HS-27A (cell line): ENCODE measurements around the gene PBOV1.

Source experiments
- DNase-seq: peaks from one replicate; pipeline ENCODE4 v3.0.0-alpha.2; 2012; ENCODE audit warnings: low read depth, missing footprints

PBOV1 gene

DNA sequence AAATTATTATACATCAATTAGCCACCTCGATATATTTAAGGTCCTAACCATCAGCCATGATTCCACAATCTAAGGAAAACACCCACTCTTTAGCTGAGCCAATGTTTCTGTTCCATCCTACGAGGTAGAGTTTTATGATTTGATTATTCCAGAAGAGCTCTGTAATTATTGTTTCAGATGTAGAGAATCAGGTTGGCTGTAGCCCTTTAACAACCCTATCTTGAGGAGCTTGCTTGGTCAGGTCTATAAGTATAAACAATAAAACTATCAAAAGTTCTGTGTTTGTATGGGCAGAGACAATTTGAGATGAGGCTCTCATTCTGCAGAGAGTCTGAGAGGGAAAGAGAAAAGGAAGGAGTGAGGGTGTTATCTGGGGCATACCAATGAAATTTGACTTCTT is at the start of gene PBOV1:
Gene PBOV1 (minus strand): TSS at position 43 of the 400 bp plus-strand sequence. CDS start 96 bp downstream, outside the sequence.
- DNase-seq: no peak

DNA sequence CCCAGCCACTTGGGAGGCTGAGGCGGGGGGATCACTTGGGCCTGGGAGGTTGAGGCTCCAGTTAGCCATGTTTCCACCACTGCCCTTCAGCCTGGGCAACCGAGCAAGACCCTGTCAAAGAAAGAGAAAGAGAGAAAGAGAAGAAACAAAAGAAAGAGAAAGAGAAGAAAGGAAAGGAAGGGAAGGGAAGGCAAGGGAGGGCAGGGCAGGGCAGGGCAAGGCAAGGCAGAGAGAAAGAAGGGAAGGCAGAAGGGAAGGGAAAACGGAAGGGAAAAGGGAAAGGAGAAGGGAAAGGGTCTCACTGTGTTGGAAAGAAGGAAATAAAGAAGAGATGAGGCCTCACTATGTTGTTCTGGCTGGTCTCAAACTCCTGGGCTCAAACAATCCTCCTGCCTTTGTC is 47.8 kb upstream of the PBOV1 start:
- no peak for DNase-seq

DNA sequence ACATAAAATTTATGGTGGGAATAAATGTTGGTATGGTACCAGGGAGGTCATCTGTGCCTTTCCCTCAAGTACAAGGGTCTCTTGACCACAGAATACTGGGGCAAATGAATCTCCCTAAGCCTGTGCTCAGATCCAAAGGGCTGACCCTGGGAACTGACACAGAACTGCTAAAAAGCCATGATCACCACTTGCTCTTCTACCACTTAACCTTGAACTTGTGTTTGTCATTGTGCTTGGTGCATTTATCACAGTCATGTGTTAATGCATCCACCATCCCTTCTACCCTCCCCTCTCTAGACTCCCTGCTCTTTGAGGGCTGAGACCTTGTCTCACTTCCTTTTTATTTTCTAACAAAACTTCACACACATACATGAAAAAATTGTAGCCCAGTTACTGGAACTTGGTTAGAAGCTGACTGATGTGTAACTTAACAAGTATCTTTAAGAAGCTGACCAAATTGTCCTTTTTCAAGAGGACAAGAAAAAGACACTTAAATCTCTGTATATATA is 46.1 kb upstream of the PBOV1 start:
- no peak for DNase-seq

DNA sequence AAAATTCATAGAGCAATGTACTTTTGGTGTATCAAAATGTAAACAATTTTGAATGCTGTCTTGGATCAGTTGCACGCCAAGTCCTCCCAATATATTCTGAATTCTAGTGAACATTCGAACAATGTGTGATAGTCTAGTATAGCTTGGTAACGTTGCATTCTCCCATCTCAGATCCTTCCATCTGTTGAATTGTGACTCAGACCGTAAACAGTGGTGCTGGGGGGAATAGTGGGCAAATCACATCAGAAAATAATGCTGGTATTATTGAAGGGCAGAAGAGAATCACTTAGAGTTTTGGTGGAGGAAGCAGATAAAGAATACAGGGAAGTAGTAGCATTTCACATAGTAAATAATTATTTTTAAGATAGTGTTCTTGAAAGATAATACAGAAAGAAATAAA is 45.7 kb upstream of the PBOV1 start:
- no peak for DNase-seq

DNA sequence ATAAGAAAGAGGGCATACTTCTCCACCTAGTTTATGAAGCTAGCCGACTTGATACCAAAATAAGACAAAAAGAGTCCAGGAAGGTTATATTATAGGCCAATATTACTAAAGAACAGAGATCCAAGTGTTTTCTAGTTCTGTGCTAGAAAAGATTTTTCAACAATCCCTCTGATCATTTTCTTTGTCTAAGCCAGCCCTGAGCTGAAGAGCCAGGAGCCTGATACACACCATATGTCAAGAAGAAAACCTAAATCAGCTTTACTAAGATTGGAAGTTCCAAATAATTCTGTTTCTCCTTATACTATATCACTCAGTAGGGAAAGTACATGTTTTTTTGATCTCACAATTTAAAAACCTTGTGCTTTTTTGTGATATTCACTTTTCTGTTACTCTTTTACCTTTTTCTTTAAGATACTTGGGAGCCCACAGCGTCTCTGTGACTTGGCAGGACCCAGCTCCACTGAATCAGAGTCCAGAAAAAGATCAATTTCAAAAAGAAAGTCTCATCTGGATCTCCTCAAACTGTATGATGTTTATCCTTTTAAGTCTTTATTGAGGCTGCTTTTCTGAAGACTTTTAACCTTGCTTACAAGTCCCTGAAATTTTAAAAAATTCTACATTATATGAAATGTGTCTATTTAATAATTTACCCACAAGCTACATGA is 43.0 kb upstream of the PBOV1 start:
- DNase-seq: no peak

DNA sequence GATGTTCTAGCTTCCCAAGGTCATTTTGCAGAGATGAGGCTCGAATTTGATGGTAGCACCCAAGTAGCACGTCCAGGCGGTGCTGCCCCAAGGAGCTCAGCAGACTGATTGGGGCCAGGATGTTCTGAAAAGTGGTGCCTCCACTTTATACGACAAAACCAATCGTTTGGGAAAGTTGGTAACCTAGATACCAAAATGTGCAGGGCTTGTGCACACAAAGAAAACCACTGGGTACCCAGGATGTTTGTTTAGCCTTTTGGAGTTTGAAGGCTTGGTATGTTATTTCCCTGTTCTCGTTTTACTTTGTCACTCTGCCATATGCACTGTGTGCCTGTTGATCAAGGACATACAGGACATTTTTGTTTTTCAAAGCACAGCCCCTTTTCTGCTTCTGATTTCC is 40.7 kb upstream of the PBOV1 start:
- DNase-seq: no peak

DNA sequence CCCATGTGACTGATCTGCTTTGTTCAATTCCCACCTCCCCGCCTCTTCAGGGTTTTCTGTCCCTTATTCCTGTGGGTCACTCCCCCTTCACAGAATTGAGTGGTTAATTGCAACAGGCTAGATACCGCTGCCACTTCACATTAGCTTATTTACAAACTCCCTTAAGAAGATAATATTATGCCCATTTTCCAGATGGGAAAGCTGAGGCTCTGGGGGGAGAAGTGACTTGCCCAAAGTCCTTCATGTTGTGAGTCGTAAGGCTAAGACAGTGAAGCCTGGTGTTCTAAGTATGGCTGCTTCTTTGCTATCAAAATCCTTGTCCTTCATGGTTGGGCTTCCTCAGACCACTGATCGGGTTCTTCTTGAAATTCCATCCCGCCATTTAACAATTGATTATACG is 39.9 kb upstream of the PBOV1 start:
- no peak for DNase-seq

DNA sequence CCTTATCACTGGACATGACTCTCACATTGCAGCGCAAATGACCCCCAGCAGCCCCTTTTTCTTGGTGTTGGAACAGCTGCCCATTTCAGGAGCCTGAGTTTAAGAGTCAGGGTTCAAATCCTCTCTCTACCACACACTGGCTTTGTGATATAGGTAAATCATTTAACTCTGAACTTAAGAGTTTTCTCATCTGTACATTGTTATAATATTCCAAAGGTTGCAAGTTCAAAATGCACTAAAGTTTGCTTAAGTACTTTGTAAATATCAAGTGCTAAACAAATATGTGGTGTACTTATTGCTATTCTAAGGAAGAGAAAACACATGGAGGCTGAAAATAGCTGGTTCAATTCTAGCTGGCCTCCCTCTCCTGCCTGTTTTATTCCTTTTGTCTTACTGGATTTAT is 39.3 kb upstream of the PBOV1 start:
- no peak for DNase-seq

DNA sequence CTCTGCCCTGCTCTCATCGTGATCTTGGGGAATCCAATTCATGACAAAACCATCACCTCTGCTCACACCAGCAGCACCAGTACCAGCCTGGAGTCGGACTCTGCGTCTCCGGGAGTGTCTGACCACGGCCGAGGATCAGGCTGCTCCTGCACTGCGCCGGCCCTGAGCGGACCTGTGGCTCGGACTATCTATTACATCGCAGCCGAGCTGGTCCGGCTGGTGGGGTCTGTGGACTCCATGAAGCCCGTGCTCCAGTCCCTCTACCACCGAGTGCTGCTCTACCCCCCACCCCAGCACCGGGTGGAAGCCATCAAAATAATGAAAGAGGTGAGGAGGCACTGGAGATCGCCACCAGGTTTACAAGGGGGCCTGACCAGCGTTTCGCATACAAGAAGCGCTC is 37.2 kb upstream of the PBOV1 start:
- DNase-seq: no peak

DNA sequence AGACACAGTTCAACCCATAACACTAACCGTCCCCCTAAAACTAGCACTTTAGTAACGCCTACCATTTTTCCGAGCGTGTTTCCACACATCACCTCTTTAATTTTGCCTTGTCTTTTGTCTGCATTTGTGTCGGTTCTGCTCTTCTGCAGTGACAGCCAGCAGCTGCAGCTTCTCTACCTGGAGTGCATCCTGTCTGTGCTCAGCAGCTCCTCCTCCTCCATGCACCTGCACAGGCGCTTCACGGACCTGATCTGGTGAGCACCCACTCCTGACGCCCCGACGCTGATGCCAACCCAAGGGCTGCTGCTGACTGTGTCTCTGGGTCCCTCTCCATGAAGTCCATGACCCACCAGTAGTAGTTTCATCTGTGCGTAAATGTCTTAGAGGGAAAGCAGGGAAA is 35.4 kb upstream of the PBOV1 start:
- DNase-seq: no peak

DNA sequence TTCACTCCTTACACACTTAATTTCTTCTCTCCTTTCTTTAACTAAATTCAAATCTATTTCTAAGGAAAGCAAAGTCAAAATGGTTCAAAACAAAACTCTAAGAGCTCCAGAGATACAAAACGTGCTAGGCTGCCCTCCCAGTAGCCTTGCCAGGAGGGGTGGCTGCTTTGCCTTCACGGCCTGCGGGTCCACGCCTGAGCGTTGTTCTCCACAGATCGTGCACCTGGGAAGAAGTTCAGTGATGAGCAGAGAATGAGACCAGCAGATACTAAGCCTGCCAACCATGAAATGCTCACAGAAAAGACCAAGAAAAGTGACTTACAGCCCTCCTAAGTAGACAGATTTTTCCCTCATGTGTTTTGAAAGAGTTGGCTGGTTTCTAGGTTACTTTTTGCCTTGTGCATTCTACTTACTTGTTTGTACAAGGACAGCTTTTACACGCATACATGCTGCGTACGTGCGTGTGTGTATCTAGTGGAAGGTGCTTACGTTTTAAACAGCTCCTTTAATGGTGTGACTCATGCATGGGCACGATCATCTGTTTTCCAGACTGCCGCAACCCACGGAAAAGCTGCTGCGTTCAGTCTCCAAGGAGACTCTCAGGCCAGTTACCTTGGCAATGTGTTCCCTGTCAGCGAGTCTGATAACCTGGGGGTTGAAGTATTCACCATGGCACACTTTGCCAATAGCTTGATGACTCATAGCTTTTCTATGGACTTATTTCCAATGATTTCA is 32.4 kb upstream of the PBOV1 start:
- DNase-seq: no peak

DNA sequence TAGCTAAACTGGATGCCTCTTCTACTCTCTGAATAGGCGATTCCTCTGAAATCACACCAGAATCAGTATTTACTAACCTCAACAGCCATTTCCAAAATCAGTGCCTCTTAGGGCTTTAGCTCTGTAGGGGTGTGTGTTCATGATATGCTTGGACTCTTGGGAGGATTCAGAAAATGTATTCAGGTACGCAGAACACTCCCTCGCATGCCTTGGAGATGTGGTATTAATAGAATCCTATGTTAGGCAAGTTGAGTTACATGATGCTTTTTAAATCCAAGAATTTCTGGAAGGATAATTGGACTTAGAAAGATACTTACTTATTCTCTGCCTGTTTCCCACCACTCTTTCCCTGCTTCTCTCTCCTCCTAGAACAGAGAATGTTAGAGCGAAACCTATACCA is 31.8 kb upstream of the PBOV1 start:
- DNase-seq: no peak

DNA sequence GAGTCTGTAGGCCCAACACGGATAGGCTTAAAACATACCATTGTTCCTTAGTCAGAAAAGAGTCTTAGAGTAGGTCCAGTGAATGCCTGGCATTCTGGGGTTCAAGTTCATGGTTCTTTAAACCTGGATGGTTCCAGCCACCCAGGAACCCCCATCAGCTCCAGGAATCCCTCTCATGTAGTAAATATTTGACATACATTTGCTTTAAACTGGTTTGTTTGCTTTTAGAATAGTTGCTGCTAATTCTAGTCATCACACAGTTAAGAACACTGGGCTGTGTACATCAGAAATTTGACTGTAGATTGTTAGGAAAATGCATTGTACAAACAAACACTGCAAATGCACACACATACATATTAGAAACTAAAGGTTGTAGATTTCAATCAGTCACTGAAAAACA is 30.6 kb upstream of the PBOV1 start:
- no peak for DNase-seq

DNA sequence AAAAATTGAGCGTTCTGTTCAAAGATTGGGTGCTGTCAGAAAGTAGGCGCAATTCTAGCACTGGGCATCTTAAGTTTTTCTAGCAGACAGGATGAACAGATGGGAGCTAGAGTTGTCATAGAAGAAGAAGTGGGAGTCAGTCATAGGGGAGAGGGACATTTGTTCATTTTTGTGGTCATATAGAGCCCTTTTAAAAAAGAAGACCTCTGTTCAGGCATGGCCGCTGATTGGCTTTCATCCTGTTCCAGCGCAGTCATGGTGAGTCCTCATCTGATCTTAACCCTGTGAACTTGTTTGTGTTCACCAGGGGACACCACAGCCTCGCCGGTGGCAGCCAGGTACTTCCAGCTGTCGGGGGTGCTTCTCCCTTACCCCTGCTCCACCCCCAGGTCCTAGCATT is 29.7 kb upstream of the PBOV1 start:
- no peak for DNase-seq

DNA sequence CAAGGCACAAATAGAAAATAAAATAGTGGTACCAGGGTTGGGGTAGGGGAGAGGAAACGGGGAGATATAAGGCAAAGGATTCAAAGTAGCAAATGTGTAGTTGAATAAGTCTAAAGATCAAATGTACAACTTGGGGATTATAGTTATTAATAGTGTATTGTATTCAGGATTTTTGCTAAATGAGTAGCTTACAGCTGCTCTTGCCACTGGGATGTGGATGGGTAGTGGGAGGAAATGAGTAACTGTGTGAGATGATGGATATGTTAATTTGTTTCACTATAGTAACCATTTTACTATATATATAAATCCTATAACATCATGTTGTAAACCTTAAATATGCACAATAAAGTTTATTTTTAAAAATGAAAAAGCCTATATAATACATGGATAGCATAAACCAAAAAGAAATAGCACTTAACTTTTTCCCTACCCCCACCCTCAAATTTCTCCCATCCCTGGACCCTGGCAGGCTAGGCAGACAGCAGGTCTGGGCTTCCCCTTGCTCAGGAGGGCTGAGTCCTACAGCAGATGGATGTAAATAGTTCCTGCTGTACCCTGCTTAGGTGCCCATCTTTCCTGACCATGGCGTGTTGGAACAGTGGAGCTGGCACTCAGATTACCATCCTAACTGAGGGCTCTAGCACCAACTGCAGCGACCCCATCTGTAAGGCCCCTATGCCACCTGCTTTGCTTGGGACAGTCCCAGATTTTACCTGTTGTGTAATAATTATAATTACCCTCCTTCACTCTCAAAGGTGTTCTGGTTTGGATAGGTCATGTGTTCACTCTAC is 28.6 kb upstream of the PBOV1 start:
- DNase-seq: no peak

DNA sequence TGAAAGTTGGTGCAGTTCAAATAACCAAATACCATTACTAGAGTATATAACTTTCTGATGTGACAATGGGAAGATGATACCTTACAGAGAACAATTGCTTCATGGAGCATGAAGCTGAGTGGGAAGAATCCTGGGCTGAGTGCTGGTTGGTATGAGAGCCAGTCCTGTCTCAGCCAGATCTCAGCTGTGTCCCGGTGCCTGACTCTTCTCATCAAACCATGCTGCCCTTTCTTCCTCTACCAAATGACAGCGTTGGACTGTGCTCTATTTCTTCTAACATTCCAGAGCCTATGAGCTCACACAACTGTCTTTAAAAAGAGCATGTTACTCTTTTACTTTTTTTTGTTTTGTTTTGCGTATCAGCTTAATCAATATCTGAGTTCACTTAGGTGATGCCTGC is 27.5 kb upstream of the PBOV1 start:
- no peak for DNase-seq

DNA sequence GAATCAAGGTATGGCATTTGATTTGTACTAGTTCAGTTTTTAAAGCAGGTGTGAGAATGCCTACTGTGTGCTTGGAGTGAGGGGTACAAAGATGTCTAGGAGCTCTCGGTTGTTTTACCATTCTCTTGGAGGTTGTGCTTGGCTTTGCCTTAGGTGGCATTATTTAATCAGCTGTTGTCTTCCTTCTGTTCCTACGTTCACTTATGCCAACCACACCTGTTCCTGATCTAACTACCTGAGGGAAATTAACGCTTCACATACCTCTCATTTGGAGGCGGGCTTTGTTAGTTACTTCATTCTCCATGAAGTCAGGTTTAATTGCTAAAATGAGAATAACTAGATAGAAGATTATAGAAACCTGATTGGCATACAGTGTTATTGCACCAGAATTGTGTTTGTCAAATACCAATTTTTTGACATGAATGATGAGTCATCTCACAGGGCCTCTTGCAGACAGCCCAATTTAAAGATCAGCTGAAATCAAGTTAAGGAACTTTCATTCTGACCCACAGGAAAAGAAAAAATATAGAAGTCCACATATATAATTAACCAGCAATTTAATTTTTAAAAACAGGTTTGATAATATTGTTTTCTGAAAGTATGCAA is 24.8 kb upstream of the PBOV1 start:
- DNase-seq: no peak

DNA sequence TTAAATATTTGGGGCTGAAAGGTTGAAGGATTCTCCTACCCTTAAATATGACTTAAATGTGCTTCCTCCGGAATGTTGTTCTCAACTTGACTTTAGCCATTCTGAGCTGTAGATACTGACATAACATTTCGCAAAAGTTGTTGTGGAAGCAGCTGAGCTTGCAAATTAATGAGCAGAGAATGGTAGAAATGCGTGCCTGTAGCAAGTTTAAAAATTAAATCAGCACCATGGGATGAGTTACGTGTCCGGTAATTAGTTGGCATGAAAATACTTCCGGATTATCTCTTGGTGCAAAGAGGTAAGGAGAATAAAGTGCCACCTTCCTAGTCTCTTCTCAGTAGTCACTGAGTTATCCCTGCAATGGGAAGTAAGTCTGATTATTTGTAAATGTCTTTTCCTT is 23.6 kb upstream of the PBOV1 start:
- DNase-seq: no peak

DNA sequence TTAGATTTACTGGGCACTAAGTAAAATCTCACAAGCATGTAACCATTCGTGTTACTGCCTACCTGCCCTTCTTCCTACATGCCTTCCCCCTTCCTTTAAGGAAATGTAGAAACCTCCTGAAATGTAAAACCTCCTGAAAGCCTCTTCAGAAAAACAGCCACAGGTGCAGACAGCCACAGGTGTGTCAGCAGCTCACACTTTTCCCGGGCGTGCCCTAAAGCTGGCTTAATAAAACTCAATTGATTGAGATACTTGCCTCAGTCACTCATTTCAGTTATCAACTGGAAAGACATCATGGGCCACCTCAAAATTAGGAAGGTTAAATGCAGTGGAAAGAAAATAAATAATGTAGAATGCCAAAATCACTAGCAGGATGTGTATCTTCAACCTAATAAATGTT is 23.1 kb upstream of the PBOV1 start:
- no peak for DNase-seq

DNA sequence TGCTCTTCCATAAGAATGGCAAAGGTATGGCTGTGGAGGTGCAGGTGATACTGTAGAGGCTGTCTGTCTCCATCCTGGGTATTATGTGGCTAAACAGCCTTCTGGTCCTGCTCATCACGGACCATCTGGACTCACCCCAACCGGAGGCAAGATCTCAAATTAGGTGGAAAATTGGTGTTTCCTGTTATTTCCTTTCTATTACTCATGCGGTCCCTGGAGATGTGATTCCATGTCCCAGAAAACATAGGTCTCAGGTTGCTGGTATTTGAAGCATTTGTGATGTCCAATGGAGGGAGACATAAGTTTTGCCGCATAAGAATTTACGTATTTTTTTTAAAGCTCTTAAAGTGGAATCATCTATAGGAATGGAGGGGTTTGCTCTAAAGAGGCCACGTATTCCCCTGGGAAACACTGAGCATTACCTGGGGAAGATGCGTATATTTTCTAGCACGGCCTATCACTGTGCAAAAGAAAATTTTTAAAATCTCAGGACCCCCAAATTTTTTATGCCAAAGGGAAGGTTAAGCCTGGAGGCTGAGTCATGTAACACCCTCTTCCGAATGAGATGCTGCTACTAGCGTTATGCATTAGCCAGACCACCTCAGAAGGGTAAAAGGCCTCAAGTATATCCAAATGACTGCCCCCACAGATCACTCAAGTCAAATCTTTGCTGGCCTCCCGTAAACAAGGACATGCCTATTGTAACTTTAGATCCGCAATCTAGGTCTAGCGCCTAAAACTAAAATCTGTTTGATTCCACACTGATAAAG is 22.4 kb upstream of the PBOV1 start:
- peak; percentile 42 for DNase-seq

DNA sequence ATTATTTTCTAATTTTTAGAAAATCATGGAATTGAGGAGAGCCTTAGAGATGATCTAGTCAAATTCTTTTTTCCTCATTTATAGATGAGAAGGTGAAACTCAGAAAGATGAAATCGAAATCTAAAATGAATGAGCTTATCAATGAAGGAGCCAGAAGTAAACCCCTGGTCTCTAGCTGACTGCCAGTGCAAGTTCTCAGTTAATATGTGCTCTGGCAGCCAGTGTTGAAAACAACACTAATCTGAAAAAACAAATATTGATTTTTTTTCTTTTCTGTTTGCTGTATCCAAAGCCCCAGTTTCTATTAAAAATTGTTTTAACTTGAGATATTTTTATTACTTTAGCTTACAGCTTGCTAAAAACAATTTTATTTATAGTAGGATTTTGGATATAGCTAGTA is 21.5 kb upstream of the PBOV1 start:
- no peak for DNase-seq

DNA sequence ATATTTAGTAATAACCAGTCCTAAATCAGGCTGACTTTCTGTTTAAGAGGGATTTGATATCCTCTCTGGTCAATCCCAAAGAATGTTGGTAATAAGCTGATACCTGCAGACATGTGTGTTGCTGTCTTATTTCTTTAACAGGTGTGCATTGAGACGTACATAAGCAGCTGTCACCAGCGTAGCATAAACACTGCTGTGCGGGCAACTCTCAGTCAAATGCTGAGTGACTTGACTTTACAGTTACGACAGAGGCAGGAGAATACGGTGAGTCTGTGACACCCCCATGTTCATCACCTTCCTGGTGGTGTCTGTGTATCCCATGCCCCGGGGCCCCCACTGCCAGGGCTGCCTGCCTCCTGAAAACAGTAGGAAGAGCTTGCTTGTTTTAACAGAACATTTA is 20.1 kb upstream of the PBOV1 start:
- DNase-seq: no peak
